CD4-positive, alpha-beta T cell treated with Interleukin-12 subunit alpha and Interleukin-12 subunit beta, for 1 hour (primary cell): ENCODE measurements around the gene CAPRIN1.
"Not testable (repeated sequence)": the region's sequence is repeated elsewhere in the genome, so short reads cannot be mapped to it uniquely, and the experiment has no call there.

Experiments used
- DNase-seq: peaks from one replicate; pipeline ENCODE4 v3.0.0-alpha.2; 2020

Gene CAPRIN1

GRCh38 chr11:34094900-34095299 is 43.4 kb downstream of the CAPRIN1 start:
- not testable (repeated sequence) for DNase-seq

DNA sequence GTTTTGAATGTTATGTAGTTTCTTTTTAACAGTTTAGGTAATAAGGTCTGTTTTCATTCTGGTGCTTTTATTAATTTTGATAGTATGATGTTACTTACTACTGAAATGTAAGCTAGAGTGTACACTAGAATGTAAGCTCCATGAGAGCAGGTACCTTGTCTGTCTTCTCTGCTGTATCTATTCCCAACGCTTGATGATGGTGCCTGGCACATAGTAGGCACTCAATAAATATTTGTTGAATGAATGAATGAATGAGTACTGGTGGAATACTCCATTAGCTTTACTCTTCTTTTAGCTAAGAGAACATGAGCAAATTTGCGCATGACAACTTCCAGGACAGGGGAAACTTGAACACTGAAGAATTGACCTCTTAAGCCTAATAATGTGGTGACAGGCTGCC is 47.3 kb downstream of the CAPRIN1 start:
- no peak for DNase-seq

DNA sequence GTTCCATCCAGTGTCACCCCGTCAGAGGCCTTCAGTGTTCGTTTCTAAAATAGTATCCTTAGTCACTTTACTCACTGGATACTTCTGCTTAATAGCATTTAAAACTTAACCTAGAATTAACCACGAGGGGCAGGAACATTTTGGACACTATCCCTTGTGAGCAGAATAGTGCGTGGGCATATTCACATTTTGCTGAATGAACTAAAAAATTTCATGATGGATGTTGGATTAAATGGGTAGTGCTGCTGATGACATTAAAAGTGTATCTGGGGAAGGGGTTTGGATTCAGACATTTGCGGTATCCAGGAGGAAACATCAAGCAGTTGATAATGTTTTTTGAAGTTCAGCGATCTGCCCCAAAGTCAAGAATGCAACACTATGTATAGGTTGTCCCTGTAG is 53.1 kb downstream of the CAPRIN1 start:
- DNase-seq = peak; percentile 0

DNA sequence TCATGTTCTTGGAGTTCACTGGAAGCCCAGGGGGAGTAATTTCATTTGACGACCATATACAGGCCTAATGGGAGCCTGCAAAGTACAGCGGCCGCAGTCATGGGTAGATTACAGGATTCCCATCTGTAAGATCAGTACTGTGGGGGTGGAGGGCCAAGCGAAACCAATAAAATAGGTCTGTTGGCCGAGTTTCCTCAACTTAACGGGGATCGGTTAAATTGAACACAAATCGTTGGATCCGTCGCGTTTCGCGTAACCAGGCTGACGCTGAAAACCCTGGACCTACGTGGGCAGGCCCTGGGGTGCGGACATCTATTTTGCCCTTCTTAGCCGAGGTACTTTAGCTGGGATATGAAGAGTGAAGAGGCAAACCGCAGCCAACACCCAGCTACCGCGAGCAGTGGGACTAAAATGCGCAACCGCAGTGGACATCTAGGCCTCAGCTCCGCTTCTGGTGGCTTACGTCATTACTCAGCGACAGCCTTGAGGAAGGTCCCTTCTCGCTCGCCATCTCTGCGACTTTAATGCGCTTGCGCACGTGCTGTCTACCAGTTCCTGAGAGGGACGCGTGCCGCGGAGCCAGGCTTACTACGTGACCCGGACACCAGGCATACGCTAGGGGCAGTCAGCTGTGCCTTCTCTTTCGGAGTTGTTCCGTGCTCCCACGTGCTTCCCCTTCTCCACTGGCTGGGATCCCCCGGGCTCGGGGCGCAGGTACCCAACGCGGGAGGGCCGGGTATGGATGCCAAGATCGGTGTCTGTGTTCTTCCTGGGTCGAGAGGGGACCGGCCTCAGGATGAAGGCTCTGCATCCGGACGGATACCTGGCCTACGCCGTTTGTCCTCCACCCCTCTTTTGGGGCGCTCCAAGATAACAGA is 53.8 kb downstream of the CAPRIN1 start, which contains the start of gene NAT10:
Gene NAT10 (plus strand): TSS at position 551 of the 878 bp plus-strand sequence. CDS start 2,597 bp downstream, outside the sequence.
- peak; percentile 99 for DNase-seq

DNA sequence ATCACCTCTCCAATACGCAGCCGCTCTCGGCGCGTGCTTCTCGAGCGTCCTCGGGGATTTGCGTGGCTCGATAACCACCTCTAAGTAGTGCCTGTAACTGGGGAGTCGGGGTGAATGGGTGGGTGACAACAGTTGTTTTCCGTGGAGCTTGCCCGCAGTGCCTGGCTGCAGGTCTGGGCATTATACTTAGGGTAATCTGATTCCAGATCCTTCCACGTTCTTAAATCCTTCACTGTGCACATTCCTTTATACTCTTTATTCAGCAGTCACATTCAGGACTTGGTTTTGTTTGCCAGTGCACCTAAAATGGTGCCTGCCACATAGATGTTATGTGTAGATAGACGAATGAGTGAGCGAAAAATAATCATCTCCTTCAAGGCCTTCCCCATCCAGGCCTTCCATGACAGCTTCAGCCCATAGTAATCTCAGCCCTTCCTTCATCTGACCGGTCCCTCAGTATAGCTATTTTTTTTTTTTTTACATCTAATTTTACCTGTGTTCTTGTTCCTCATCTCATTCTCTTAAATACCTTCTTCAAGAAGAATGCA is 54.5 kb downstream of the CAPRIN1 start:
- peak; percentile 1 for DNase-seq

GRCh38 chr11:34111722-34112270 is 60.3 kb downstream of the CAPRIN1 start:
- no peak for DNase-seq

DNA sequence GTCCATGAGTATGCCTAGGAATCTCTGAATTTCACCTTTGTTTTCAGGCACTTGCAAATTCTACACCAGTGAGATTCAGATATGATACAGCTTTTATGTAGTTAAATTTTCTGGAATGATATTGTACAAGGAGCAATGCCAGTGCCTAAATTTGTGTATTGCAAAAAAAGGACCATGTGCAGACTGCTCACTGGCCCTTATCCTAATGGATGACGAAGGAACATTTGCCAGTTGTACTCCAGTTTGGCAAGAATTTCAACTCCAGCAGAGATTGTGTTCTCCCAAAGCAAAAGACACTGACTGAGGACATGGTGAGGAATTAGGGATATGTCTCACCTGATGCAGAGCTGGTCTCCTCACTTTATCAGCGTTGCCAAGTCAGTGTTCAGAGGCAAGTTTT is 62.5 kb downstream of the CAPRIN1 start:
- no peak for DNase-seq

GRCh38 chr11:34114471-34114870 is 62.9 kb downstream of the CAPRIN1 start:
- no peak for DNase-seq

DNA sequence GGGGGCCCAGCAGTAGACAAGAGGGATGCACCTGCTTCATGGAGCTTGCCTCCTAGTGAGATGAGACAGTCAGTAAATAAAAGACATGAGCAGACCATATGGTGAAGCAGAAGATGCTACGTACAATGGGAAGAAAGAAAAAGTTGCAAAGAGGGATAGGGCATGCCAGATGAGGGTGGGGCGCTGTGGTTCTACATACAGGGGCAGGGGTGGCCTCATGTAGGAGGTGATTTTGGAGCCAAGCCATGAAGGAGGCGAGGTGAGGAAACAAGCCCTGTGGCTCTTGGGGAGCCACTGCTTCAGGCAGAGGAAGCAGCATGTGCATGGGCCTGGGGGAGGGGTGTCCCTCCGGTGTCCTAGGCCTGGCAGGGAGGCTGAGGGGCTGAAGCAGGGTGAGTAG is 69.1 kb downstream of the CAPRIN1 start:
- no peak for DNase-seq

GRCh38 chr11:34124885-34125668 is 73.5 kb downstream of the CAPRIN1 start:
- DNase-seq = no peak

DNA sequence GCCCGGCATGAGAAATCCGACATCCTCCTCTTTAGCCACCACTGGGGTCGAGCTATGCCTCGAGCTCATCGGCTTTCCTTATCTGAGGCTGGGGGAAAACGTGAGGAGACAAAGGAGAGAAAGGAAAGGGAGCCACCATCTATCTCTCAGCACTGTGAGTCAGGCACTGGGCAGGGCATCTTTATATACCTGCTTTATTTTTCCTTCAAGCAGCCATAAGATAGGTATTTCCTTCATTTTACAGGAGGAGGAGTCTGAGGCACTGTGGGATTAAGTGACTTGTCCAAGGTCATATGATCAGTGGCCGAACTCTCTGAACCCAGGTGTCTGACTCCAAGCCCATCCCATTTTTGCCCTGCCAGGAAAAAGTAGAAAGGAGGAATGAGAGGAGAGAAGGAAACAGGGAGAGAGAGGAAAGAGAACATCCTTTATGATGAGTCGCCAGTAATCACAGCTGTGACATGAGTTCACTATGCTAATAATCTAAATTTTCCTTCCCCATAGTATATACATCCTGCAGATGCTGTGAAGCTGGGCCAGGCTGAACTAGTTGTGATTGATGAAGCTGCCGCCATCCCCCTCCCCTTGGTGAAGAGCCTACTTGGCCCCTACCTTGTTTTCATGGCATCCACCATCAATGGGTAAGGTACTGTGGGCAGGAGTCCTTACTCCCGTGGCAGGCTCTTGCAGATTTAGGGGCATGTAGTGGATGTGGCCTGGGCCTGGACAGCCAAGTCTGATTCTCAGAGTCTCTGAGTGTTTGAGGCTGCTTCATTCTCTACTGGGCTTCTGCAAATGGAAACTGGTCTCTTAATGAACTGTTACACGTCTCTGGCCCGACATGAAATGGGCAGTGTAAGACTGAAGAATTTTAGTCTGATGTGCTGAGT is 75.7 kb downstream of the CAPRIN1 start:
- DNase-seq = no peak

GRCh38 chr11:34128824-34129223 is 77.3 kb downstream of the CAPRIN1 start:
- DNase-seq = no peak

GRCh38 chr11:34132261-34132965 is 80.9 kb downstream of the CAPRIN1 start:
- DNase-seq = no peak

- DNase-seq = no peak
These were observed 83.2 kb downstream of the CAPRIN1 start for GRCh38 chr11:34134765-34135164.

DNA sequence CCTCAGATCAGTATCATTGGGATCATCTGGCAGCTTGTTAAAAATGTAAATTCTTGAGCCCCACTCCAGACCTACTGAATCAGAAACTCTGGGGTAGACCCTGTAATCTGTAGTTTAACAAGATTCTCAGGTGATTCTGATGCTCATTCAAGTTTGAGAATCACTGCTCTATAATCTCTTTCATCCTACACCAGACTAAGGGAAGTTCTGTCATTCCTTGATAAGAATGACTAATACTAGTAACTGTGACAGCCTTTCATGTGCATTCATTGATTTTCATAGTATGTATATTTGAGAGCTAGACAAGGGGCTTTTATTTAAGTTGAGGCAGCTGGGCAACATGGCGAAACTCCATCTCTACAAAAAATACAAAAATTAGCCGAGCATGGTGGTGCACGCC is 83.9 kb downstream of the CAPRIN1 start:
- DNase-seq = no peak

DNA sequence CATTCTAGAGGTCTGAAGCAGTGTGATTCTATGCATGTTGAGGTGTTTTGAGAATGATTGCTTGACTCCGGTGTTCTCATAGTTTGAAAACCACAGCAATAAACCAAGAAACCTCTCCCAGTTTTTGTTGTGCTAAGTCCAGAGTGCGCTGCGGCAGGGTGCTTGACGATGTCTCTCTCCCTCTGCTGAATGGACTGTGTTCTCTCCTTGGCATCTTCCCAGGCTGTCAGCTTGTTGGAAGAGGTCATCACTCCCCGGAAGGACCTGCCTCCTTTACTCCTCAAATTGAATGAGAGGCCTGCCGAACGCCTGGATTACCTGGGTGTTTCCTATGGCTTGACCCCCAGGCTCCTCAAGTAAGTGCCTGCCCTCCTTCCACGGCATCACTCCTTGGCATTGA is 84.9 kb downstream of the CAPRIN1 start:
- DNase-seq = no peak

DNA sequence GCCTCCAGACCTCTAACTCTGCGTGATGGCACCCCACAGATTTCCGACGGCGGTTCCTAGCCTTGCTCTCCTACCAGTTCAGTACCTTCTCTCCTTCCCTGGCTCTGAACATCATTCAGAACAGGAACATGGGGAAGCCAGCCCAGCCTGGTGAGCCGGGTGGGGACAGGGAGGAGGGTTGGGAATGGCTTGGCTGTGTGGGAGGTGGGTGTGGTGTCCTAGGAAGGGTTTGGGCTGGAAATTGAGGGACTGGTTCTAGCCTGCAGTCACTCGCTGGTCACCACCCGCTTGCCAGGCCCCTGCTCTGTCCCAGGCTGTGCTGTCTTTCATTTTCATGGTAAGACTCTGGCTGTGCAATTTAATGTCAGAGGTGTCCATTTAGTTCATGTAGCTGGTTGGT is 87.8 kb downstream of the CAPRIN1 start:
- DNase-seq = no peak

DNA sequence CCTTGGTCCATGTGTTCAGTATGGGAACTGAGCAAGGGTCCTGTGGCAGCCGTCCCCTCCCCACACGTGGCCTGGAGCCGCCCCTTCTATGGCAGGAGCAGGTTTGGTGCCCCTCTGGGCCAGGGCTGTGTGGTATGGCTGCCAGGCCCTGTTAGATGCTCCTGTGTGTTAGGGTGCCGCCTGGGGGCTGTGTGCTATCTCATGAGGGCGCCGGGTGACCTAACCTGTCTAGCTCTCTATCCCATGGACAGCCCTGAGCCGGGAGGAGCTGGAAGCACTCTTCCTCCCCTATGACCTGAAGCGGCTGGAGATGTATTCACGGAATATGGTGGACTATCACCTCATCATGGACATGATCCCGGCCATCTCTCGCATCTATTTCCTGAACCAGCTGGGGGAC is 88.6 kb downstream of the CAPRIN1 start:
- DNase-seq = no peak

DNA sequence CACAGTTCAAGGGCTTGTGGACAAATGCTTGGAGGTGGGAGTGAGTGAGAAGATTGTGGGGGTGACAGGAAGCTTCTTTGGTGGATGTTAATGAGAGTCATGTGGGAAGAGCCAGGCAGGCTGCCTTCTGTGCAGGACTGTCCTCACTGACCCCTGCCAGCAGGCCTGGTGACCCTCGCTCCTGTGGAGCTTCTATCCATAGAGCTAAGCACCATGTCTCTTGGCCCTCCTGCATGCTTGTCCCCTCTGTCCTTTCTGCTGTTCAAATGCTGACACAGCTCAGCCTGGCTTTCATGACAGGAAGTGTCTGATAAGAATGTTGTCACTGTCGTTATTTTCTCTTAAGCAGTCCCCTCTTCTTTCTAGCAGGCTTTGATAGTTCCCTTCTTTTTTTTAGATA is 91.5 kb downstream of the CAPRIN1 start:
- DNase-seq = no peak

DNA sequence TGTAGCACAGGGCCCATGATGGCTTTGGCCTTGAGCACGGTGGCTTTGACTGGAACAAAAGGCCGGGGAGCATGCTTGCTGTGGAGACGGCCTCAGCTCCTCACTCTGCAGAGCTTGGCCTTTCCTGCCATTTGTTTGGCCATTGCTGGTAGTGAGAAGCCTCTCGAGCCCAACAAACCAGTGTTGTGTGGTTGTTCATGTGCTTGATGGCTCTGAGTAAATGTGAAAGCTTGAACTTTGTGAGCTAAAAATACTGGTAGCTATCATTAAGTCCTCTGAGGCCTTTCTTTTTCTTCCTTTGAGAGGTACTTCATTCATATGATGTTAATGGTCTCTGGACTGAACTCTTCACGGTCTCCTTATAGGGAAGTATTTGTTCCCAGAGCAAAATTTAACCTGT is 93.5 kb downstream of the CAPRIN1 start:
- DNase-seq = no peak

DNA sequence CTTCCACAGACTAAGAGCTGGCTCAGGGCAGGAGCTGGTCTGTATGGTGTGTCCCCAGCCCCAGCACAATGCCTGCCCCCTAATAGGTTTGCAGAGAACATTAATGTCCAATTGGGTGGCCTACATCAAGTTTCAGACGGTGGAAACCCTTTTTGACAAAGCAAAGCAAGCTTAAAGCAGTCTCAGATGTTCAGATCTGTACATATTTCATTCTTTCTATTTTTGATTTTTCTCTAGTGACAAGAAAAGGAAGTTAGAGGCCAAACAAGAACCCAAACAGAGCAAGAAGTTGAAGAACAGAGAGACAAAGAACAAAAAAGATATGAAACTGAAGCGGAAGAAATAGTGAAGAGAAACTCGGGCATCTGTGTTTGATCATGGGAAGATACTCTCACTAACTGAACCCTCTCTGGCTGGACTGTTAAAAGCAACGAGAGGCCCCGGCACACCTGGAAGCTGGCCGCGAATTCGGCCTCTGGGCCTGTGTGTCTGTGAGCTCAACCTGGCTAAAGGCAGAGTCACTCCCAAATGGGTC is 94.4 kb downstream of the CAPRIN1 start:
- no peak for DNase-seq
